ENCODE results near the gene DNAH10.

The DNAH10 gene

GRCh38 chr12:123799227-123799626, 37.1 kb downstream of the DNAH10 start:
- Histone ChIP-seq H4K20me1 (ENCODE audit: low read depth, low read length) (no peaks in the 10 kb centered on the region), H3K4me3 (ENCODE audit: insufficient read depth, low read length, poor library complexity, severe bottlenecking) (no peak overlapping the region), H3F3A (ENCODE audit: insufficient read depth) (no peaks in the 10 kb centered on the region), H3K79me2 (ENCODE audit: insufficient read depth, low read length) (no peaks in the 10 kb centered on the region), H2AFZ (ENCODE audit: low read depth, low read length, severe bottlenecking) (no peak overlapping the region), H3K9me2 (replicated peaks; ENCODE audit: insufficient read depth, low read length) (no peaks in the 10 kb centered on the region), H3K27ac (ENCODE audit: low read depth, low read length) (no peak overlapping the region), H3K9ac (ENCODE audit: low read length) (no peak overlapping the region), H3K4me2 (ENCODE audit: low read depth, low read length, poor library complexity, severe bottlenecking) (no peak overlapping the region), H3K27me3 (ENCODE audit: low read length) (no peaks in the 10 kb centered on the region), H3K36me3 (ENCODE audit: low read length) (no peaks in the 10 kb centered on the region), H3K9me3 (ENCODE audit: insufficient read depth, low read length) (no peaks in the 10 kb centered on the region)
- TF ChIP-seq, protein P1, sequence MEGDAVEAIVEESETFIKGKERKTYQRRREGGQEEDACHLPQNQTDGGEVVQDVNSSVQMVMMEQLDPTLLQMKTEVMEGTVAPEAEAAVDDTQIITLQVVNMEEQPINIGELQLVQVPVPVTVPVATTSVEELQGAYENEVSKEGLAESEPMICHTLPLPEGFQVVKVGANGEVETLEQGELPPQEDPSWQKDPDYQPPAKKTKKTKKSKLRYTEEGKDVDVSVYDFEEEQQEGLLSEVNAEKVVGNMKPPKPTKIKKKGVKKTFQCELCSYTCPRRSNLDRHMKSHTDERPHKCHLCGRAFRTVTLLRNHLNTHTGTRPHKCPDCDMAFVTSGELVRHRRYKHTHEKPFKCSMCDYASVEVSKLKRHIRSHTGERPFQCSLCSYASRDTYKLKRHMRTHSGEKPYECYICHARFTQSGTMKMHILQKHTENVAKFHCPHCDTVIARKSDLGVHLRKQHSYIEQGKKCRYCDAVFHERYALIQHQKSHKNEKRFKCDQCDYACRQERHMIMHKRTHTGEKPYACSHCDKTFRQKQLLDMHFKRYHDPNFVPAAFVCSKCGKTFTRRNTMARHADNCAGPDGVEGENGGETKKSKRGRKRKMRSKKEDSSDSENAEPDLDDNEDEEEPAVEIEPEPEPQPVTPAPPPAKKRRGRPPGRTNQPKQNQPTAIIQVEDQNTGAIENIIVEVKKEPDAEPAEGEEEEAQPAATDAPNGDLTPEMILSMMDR (IDR thresholded peaks at IDR 0.05; ENCODE audit: insufficient read depth, low read length, poor library complexity, severe bottlenecking): no peak
- TF ChIP-seq EZH2phosphoT487 (conservative IDR thresholded peaks at IDR 0.05; ENCODE audit: low read length): no peak

GRCh38 chr12:123801573-123802178, 39.6 kb downstream of the DNAH10 start:
- Histone ChIP-seq H3K4me3 (ENCODE audit: insufficient read depth, low read length, poor library complexity, severe bottlenecking) (no peak overlapping the region), H3K9me3 (ENCODE audit: insufficient read depth, low read length) (no peaks in the 10 kb centered on the region), H3K9me2 (replicated peaks; ENCODE audit: insufficient read depth, low read length) (no peaks in the 10 kb centered on the region), H3K27ac (ENCODE audit: low read depth, low read length) (no peak overlapping the region), H3K36me3 (ENCODE audit: low read length) (no peaks in the 10 kb centered on the region), H2AFZ (ENCODE audit: low read depth, low read length, severe bottlenecking) (no peak overlapping the region), H3K79me2 (ENCODE audit: insufficient read depth, low read length) (no peaks in the 10 kb centered on the region), H3K9ac (ENCODE audit: low read length) (no peak overlapping the region), H4K20me1 (ENCODE audit: low read depth, low read length) (no peaks in the 10 kb centered on the region), H3K27me3 (ENCODE audit: low read length) (no peaks in the 10 kb centered on the region), H3F3A (ENCODE audit: insufficient read depth) (no peaks in the 10 kb centered on the region), H3K4me2 (ENCODE audit: low read depth, low read length, poor library complexity, severe bottlenecking) (no peak overlapping the region)
- TF ChIP-seq EZH2phosphoT487 (conservative IDR thresholded peaks at IDR 0.05; ENCODE audit: low read length): no peak
- TF ChIP-seq, protein P1 (IDR thresholded peaks at IDR 0.05; ENCODE audit: insufficient read depth, low read length, poor library complexity, severe bottlenecking): peak; percentile 55

DNA sequence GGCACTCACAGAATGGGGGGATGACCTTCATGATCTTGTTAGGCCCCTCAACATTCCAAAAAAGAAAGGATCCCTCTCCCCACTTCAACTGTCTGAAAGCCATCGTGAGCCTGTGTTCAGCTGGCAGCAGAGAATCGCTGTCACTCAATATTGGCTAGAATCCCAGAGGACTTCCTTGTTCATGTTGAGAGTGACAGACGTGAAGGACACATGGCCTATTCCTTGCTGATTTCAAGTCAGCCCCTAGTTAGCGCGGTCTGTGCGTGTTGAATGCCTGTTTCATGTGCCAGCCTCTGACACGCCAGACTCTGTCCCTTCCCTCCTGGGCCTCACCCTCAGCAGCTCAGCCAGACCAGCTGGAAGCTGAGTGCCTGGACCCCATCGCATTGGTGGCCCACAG, 43.1 kb downstream of the DNAH10 start:
- Histone ChIP-seq H3K9ac (ENCODE audit: low read length) (no peak overlapping the region), H3K9me3 (ENCODE audit: insufficient read depth, low read length) (no peaks in the 10 kb centered on the region), H3K79me2 (ENCODE audit: insufficient read depth, low read length) (no peaks in the 10 kb centered on the region), H4K20me1 (ENCODE audit: low read depth, low read length) (no peaks in the 10 kb centered on the region), H3K27ac (ENCODE audit: low read depth, low read length) (no peak overlapping the region), H3K9me2 (replicated peaks; ENCODE audit: insufficient read depth, low read length) (no peaks in the 10 kb centered on the region), H3K4me2 (ENCODE audit: low read depth, low read length, poor library complexity, severe bottlenecking) (no peak overlapping the region), H3K4me3 (ENCODE audit: insufficient read depth, low read length, poor library complexity, severe bottlenecking) (no peak overlapping the region), H3F3A (ENCODE audit: insufficient read depth) (no peaks in the 10 kb centered on the region), H2AFZ (ENCODE audit: low read depth, low read length, severe bottlenecking) (no peak overlapping the region), H3K36me3 (ENCODE audit: low read length) (no peaks in the 10 kb centered on the region), H3K27me3 (ENCODE audit: low read length) (no peaks in the 10 kb centered on the region)
- TF ChIP-seq, protein P1 (IDR thresholded peaks at IDR 0.05; ENCODE audit: insufficient read depth, low read length, poor library complexity, severe bottlenecking): no peak
- TF ChIP-seq EZH2phosphoT487 (conservative IDR thresholded peaks at IDR 0.05; ENCODE audit: low read length): no peak

Measured in SU-DHL-6 (cell line).